Measurements from ENCODE around the gene MSH2.

Gene MSH2

GRCh38 chr2:47510745-47511144 is 107.8 kb downstream of the MSH2 start:
- no peak for DNase-seq

DNA sequence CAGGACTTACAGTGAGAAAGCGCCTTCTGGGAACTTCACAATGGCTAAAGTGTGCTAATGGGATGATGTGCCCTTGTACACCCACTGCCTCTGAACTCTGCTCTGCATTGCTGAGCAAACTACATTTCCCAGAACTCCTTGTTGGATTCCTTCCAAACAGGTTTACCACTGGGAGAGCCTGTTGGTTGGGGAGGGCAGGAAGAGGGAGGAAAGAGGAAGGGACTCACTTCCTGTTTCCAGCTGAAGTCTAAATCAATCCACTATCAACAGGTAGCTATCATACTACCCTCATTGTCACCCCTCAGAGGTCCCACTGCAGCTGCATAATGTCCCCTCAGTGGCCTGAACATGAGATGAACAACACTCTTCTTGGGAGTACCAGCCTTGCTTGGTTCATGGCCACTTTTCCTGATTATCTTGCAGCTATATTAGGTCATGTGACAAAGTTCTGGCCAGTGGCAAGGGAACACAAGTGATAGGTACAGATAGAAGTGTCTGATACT is 109.7 kb downstream of the MSH2 start:
- no peak for DNase-seq

GRCh38 chr2:47513981-47514520 is 111.1 kb downstream of the MSH2 start:
- DNase-seq, result no peak

GRCh38 chr2:47516360-47517104 is 113.6 kb downstream of the MSH2 start:
- DNase-seq, result no peak

- no peak for DNase-seq
These were observed 115.7 kb downstream of the MSH2 start for GRCh38 chr2:47518497-47519146.

DNA sequence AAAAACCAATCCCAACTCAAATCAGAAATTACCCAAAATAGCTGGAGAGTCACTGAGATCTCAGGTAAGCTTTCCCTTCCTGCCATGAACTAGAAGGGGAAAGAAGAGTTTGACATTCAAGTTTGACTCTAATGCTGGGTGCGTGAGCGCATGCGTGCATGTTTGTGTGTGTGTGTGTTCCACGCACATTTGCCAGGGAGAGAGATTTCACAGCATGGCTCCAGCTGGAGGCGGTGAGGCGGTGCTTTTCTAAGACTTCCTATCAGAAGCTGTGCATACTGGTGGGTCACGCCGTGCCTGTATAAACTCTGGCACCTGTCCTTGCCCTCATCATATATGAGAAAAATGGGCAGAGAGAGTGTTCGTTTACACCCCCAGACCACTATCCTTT is 116.2 kb downstream of the MSH2 start:
- no peak for DNase-seq

GRCh38 chr2:47519604-47520301 is 116.8 kb downstream of the MSH2 start:
- no peak for DNase-seq

DNA sequence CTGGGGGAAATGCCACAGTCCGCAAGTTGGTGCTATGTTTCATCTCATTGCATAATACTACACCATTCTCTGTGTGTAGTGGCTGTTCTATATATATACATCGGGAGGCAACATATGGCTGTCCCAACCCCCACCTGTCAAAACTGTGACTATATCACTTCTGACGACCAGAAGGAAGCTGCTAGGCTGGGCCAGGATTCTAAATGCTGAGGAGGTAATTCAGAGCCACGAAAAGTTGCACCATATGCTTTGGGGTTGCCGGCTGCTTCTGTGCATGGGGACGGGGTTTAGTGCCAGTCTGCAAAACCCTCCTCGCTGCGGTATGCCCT is 117.3 kb downstream of the MSH2 start:
- no peak for DNase-seq

- no peak for DNase-seq
These were observed 118.1 kb downstream of the MSH2 start for GRCh38 chr2:47520825-47521665.

DNA sequence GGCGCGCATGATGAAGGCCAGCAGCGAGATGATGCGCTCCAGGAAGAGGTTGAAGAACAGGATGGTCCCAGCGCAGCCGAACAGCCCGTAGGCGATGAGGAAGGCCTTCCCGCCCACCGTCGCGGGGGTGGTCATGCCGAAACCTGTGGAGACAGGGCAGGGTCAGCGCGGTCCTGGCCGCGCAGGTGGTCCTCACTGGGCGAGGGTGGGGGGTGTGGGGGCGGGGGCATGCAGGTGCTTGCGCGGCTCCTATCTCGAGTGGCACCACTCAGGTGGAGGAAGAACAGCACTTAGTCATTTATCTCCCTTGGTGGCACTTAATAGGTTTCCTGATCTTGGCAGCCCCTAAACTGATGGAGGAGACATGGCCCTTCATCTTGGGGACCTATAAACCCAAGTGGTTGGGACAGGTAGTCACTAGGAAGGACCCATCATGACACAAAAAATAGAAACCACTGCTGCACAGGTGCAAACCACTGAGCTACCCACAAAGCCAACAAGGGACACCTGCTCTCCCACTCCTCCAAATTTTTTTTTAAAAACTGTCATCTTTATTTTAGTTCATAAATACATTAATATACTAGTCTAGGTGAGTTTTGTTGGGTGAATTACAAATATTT is 118.8 kb downstream of the MSH2 start:
- DNase-seq, result no peak

GRCh38 chr2:47525167-47525566 is 122.2 kb downstream of the MSH2 start:
- no peak for DNase-seq

DNA sequence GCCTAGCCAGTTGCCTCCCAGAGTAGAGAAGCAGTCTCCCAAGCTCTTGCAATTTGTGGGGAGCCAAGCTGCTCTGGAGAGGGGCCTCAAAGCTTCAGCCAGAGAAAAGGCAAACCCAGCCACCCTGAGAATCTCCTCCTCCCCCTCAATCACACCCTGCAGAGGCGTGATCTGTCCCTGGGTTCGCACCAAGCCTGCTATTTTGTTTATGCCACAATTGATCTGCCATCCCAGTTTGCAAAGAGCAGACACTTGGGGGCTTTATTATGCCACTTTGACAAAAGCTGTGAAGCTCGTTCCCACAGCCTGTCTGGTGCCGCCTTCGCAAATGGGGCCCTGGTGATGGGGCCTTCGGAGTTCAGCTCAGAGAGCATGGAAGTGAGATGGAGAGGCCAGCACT is 125.5 kb downstream of the MSH2 start:
- DNase-seq, result no peak

DNA sequence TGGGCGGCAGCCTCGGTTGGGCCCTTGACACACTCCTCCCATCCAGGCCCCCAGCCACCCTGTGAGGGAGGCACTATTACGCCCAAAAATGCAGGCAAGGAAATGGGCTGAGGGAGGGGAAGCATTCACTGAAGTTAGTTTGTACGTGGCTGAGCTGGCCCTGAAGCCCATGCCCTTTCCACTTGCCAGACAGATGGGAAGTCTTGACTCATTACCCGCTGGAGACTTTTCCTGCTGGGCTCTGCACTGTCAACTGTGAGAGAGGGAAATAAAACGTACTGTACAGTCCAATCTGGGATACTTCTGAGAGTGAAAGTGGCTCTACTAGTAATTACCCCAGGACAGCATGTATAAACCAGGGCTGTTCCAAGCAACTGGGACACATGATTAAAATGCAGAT is 125.9 kb downstream of the MSH2 start:
- no peak for DNase-seq

DNA sequence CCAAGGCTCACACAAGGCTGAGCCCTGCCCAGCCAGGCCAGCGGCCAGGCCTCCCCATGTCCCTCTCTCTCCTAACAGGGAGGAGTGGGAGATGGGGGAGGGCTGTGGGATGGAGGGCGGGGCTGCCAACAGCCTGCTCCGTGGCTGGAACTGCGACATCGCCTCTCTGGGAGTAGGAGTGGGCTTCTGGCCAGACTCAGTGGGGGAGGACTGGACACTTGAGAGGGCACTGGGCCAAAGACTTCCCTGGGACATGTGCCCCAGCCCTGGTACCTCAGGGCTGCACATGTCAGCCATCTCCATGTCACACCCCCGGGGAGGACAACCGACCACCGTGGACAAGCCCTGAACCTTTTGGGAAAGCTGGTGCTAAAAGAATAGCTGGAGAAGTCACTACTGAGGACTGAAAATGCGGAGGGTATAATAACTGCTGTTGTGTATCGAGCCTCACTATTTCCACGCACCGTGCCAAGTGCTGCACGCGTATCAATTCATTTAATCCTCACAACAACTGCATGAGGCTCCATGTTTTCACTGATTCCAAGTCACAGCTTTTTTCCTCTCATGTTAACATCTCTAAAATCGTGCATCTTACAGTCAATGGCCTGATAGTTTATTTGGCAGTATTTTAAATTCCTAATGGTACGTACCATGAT is 127.3 kb downstream of the MSH2 start:
- DNase-seq, result no peak

DNA sequence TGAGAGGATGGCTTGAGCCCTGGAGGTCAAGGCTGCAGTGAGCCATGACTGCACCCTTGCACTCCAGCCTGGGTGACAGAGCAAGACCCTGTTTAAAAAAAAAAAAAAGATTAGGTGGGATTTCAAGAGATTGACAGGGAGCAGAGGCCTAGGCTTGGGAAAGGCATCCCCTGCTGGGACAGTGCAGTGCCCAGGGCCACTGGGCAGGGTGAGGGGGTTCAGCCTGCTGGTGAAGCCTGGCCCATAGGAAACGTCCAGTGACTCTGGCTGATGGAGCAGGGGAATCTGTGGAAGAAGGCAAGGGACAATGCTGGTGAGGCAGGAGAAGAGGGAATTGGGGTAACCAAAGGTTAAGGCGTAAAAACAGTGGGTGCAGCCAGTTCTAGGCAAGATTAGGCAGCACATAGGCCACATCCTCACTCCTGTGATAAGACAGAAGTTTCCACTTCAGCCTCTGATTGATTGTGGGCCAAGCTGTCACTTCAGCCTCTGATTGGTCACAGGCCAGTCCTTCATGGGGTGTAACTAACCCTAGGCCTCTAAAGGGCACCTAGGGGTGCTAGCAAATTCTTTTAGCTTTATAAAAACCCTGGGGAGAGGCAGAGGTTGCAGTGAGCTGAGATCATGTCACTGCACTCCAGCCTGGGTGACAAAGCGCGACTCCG is 128.6 kb downstream of the MSH2 start:
- DNase-seq, result no peak
